Subcutaneous adipose tissue (tissue), 4 donors: ENCODE results near the gene ATP2B2. TPM values are rescaled to one million over a fixed set of nuclear protein-coding genes. Genes with fewer than 3 reads are reported as not detected.

ENCODE experiments used
- total RNA-seq, 4 donors: library from RNA; depleted of rRNA; stranded (reverse); fragments of >200 nt; gene quantifications; one replicate each; pipeline ENCODE4 v1.1.0, GENCODE V29; 2016
- TF ChIP-seq, protein P1 (sequence below): fragments of 450-650 bp; IDR thresholded peaks from one replicate; pipeline ENCODE4 v1.5.1; 2016; ENCODE audit warnings: low read depth, mild to moderate bottlenecking, control low read depth, antibody characterized with exemption, moderate library complexity

Gene ATP2B2
- total RNA-seq: under 1 TPM in 2 of 4 donors, not detected in 2; 0.34 to 0.44 TPM

DNA sequence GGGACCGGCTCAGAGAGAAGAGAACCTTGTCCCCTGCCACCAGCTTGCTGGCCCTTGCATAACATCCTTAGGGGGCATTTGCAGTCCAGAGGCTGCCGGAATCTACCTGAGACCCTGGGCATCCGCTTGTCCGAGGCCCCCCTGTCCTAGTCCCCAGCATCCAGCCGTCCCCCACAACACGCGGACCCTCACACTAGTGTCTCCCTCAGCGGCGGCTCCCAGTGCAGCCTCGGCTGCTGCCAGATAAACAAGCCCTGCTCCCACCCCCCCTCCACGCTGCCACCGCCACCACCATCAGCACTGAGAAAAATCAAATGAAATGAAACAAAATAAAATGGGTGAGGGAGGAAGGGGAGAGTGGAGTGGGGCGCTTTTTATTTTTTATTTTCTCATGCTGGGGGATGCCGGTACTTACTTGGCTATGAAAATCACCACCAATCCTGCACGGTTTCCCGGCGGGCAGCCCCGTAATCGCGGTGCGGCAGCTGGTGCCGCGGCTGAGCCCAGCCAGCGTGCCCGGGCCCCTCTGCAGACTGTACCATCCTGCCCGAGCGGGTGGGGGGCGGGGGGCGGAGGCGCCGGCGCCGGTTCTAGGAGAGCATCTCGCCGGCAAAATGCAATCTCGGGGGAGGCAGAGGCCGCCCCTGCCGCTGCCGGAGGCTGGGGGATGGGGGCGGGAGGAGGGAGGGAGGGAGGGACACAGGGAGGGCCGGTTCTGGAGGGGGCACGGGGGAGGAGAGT, at the start of gene ATP2B2:
TSS of gene ATP2B2 (minus strand) at position 537 of the 741 bp plus-strand sequence. CDS start 56,043 bp downstream, outside the sequence.
- TF ChIP-seq, protein P1, sequence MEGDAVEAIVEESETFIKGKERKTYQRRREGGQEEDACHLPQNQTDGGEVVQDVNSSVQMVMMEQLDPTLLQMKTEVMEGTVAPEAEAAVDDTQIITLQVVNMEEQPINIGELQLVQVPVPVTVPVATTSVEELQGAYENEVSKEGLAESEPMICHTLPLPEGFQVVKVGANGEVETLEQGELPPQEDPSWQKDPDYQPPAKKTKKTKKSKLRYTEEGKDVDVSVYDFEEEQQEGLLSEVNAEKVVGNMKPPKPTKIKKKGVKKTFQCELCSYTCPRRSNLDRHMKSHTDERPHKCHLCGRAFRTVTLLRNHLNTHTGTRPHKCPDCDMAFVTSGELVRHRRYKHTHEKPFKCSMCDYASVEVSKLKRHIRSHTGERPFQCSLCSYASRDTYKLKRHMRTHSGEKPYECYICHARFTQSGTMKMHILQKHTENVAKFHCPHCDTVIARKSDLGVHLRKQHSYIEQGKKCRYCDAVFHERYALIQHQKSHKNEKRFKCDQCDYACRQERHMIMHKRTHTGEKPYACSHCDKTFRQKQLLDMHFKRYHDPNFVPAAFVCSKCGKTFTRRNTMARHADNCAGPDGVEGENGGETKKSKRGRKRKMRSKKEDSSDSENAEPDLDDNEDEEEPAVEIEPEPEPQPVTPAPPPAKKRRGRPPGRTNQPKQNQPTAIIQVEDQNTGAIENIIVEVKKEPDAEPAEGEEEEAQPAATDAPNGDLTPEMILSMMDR: no peak

DNA sequence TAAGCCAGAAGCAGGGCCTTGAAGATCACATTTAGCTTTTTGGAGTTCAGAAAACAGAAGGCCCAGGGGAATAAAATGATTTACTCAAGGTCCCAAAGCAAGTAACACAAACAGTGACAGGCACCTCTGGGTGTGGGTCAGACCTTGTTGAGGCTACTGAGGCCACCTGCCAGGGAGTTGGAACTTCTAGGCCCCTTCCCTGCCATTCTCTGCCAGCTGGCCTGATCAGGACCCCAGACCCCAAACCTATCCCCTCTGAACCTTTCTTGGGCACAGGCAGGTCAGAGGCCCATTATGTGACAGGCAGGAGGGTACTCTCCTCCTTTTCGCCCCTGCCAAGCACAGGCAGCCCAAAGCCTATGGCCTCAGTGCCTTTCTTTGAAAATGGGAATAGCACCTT, 49.4 kb upstream of the ATP2B2 start:
- TF ChIP-seq, protein P1: no peak

DNA sequence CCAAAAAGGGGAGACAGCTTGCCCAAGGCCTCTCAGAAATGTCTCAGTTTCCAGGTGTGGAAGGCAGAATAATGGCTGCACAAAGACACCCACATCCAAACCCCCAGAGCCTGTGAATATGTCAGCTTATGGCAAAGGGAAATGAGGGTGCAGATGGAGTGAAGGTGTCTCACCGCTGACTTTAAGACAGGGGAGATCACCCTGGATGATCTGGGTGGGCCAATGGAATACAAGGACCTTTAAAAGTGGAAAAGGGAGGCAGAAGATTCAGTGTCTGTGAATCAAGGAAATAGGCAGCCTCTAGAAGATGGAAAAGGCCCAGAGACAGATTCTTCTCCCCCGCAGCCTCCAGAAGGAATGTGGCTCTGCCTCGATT, 48.8 kb upstream of the ATP2B2 start:
- TF ChIP-seq, protein P1: no peak

DNA sequence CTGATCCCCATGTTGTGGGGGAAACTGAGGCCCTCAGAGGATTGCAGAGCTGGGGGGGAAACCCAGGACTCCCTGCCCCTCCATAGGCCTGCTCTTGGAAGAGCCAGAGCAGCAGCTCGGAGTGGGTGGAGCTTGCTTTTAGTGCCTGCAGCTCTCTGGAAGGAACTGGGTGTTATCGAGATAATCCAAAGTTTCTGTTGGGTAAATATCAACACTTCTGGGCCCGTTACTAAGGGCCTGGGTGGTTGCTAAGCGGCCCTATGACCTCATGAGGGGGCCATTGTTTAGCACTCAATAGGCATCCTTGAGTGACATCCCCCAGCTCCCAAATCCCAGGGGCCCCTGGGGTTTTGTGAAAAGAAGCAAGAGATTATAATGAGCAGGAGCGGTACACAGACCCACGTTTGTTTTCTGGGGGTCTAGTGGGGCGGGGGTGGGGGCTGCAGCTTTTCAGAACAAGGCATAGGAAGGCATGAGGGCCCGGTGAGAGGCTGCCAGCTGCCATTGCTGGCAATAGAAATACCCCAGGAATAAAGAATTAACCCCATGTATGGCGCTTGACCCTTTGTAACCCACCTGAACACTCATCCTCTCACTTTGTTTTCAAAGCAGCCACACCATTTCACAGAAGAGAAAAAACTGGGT, 48.3 kb upstream of the ATP2B2 start:
- TF ChIP-seq, protein P1: no peak

DNA sequence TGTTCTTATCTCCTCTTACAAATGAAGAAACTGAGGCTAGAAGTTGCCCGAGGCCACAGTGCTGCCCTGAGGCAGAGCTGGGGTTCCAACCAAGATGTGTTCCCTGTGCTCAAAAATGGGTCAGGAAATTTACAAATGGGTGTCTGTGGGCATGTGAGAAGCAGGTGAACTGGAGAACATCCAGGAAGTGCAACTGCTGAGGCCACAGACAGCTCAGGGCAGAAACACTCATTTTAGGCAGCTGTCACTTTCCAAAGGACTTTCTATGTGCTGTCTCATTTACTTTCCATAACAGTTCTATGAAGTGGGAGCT, 47.2 kb upstream of the ATP2B2 start:
- TF ChIP-seq, protein P1: no peak

DNA sequence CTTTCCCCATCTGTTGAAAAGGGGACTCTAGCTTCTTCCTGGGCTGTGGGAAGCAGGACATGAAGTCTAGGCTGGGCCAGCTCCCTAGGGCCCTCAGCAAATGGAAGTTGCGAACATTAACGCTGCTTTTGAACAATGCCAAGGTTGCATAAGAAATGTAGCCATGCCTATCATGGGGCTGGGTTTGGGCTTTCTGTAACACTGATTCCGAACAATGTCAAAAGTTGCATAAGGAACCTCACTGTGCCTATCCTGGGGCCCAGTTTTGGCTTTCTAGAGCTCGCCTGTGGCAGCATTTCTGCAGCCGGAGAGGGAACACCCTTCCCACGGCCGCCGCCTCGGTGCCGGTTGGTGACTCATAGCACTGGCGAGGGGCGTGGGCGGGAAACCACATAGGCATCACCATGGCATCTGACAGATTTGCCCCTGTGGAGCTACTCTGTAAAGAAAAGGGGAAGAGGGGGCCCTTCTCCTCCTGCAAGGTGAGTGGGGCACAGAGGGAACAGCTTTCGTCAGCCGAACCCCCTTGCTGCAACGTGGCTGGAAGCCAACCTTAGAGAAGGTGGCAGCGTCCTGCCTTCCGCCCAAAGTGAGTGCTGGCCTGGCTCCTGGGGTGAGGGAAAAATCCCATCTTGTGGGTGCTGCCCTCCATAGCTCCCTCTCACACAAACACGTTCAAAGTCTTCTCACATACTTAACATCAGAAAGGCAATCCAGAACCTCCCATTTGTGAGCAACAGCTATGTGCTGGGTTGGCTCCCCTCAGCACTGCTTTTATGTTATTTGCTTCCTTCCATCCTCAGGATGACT, 46.6 kb upstream of the ATP2B2 start:
- TF ChIP-seq, protein P1: no peak

DNA sequence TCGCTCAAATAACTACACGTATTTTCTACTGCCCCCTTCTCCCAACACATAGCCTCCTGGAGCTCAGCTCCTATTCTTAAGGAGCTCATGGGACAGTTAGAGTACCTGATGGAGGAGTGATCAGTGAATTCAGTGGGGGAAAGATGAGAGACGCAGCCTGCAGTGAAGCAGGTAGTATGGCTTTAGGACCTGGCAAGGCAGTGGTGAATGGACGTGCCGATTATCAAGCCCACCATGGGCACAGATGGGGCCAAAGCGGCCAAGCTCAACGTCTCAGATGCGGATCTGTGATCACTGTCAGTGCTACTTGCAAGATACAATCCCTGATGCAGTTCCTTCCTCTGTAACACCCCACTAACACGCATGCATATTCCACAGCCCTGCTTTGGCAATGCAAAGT, 45.8 kb upstream of the ATP2B2 start:
- TF ChIP-seq, protein P1: no peak
